ENCODE results near the gene RAD52.

The RAD52 gene

GRCh38 chr12:870378-870777 is 79.1 kb downstream of the RAD52 start:
- no peak for DNase-seq (ENCODE audit: low read depth in 2 of 2)

GRCh38 chr12:868722-869121 is 80.8 kb downstream of the RAD52 start:
- DNase-seq (ENCODE audit: low read depth in 2 of 2) = no peak

- DNase-seq (ENCODE audit: low read depth in 2 of 2) = no peak
Measured at GRCh38 chr12:867905-868304, 81.6 kb downstream of the RAD52 start.

GRCh38 chr12:865614-866013 is 83.9 kb downstream of the RAD52 start:
- DNase-seq (ENCODE audit: low read depth in 2 of 2) = no peak

GRCh38 chr12:863285-863684 is 86.2 kb downstream of the RAD52 start:
- no peak for DNase-seq (ENCODE audit: low read depth in 2 of 2)

GRCh38 chr12:862303-862911 is 87.1 kb downstream of the RAD52 start:
- DNase-seq (ENCODE audit: low read depth in 2 of 2) = no peak
